GM18951 (cell line): ENCODE data around the gene WNT2B.

Experiments used
- POLR2A ChIP-seq: IDR thresholded peaks from 4 replicates; pipeline ENCODE4 v1.6.1; 2011; ENCODE audit warnings: mild to moderate bottlenecking; ENCODE audit not compliant: insufficient read length, insufficient read depth; ENCODE audit errors: extremely low read depth
- in situ Hi-C: fragments of 300-500 bp; cut with MboI; formaldehyde crosslinking; loops from one replicate; pipeline ENCODE4 v1.12.0; 2022; ENCODE audit warnings: low sequenced_read_pairs, mixed read lengths, inconsistent platforms; ENCODE audit not compliant: unreplicated experiment

Gene WNT2B

DNA sequence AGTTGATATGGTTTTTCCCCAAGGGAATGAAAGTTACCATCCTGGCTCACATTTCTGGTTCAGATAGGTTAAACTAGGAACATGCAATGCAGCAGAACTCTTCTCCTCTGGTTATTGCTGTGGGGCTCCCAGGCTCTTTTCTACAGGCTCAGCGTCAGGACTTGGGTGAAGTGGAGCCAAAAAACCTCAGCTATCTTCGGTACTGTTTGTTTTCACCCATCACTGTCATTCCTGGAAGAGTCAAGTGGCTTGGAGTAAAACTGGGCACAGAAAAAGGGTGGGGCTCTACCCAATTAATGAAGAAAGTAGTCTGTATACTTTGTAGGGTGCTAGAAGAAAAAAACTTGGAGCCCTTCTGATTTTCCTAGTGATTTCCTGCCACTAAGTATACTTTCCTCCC is 9.4 kb downstream of the WNT2B start:
- in situ Hi-C loops = loop anchor here (25.0 kb wide), 1 partner anchor 169 kb away; no protein-coding TSS in a partner anchor

DNA sequence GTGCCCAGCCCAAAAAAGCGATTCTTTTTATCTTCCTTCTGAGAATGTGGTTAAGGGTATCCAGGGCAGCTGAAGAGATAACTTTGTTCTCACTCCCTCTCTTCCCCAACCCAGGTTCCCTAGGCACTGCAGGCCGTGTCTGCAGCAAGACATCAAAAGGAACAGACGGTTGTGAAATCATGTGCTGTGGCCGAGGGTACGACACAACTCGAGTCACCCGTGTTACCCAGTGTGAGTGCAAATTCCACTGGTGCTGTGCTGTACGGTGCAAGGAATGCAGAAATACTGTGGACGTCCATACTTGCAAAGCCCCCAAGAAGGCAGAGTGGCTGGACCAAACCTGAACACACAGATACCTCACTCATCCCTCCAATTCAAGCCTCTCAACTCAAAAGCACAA is 11.4 kb downstream of the WNT2B start:
- in situ Hi-C loops = loop anchor here (25.0 kb wide), 1 partner anchor 167 kb away; no protein-coding TSS in a partner anchor
- no peak for TF ChIP-seq POLR2A

More for the DNA sequence above, 9.4 kb downstream of the WNT2B start:
- TF ChIP-seq POLR2A = no peak

DNA sequence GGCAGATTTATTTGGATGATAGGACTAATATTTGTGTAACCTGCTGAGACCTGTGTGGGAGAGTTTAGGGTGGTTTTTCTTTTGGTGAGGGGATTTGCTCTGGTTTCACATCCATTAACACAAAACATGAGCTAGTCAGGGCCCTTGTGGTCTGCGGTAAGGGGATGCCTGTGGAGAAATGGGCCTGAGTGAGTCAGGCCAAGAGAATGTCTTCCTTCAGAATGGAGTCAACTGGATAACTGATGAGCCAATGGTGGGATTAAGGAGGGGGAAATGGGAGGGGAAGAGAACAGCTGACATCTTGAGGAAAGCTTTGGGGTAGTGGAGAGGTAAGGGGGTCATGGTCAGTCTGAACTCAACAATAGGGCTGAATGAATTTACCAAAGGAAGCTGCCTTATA is 13.9 kb downstream of the WNT2B start:
- no peak for TF ChIP-seq POLR2A
- in situ Hi-C loops = loop anchor here (25.0 kb wide), 1 partner anchor 165 kb away; no protein-coding TSS in a partner anchor

DNA sequence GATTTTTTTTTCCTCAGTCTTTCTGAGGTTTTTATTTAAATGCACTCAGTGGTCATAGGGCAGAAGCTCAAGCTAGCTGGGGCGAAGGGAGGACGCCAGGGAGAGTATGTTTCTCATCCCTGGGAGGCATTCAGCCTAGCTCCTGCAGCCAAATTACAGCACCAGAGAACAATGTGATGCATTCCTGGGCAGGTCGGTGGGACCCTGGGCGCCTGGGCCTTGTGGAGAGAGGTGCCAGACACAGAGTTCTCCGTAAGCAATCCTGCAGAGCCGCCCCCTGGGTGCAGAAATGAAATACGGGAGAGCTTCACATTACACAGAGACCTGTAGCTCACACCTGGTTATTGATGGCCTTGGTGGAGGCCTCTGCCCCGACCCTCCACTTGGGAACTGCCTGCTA is 15.5 kb downstream of the WNT2B start:
- in situ Hi-C loops = loop anchor here (25.0 kb wide), 1 partner anchor 163 kb away; no protein-coding TSS in a partner anchor
- no peak for TF ChIP-seq POLR2A

DNA sequence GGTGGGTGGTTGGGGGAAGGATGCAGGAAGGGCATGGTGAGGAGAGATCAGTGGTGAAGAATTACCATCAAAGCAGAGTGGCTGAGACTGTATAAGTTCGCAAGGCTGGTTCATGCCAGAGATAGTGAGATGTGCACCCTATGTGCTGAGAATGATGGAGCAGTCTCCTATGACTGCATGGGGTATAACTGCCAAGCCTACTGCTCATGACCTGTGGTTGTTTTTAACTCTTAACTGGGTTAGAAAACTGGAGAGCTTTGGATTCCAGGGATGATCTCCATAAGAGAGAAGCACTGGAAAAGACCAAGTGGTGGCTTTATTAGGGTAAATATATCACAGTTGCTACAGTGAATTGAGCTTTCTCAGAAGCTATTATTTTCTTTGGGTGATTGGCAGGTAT is 16.2 kb downstream of the WNT2B start:
- no peak for TF ChIP-seq POLR2A
- in situ Hi-C loops = loop anchor here (25.0 kb wide), 1 partner anchor 162 kb away; no protein-coding TSS in a partner anchor

DNA sequence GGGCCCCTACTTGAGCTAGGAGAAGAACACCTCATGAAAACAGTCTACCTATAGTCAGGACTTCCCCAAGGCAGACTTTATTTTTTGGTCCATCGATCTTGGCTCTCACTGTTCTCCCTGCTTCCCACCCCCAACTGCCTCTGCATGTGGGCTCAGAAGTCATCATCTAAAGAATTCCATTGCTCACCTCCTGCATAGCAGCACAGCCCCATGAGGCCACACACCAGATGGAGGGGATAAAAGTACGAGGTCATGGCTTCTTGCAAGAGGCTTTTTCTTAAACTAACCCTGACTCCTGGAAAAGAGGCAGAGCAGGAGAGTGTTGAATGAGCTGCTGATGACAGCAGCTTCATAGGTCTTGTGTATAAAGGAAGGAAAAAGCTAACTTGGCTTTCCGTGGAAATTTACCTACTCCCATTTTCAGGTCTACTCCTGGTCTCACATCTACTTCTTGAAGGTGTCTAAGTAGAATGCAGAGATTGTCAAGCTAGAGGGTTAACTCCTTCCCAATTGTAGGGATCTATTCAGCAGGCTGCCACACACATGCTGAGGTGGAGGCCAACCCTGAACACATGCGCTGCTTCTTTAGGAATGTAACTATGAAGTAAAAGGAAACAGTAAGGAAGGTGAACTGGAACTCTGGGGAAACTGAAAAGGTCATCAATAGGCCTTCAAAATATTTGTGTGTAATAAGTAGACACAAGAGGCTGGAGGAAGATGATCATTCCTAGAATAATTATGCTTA is 18.7 kb downstream of the WNT2B start:
- TF ChIP-seq POLR2A = no peak
- in situ Hi-C loops = no loop called here

DNA sequence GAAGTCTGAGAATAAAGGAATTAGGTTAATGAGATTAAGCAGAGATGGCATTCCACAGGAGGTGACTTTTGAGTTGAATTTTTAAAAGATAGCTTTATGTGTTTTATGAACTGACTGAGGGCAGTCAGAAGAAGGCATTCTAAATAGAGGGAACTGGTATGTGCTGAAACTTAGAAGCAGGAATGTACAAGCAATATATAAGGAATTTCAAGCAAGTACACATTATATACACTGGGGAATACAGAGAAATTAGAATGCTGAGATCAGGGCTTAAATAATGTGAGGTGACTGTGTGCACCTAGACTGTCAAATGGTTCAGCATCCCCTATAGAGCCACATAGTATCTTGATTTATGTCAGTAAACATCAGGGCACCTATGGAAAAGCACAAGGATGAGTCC is 19.3 kb downstream of the WNT2B start:
- no peak for TF ChIP-seq POLR2A

DNA sequence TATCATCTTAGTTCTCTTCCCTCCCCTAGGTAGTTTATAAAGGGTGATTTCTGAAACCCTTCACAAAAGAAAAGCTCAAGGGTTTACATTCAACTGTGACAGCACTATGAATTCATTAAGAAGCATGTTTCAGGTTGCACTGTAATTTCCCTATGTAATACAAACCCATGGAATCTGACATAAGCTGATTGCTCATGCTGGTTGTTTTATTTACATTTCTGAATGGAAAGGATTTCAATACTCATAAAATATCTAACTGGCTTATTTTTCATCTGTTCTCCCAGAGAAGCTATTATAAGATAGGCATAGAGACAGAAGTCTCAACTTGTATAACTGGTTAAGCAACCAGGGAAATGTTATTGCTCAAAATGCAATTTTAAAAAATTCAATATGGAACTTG is 20.5 kb downstream of the WNT2B start:
- in situ Hi-C loops = no loop called here
- no peak for TF ChIP-seq POLR2A

More for the DNA sequence above, 19.3 kb downstream of the WNT2B start:
- in situ Hi-C loops = no loop called here

DNA sequence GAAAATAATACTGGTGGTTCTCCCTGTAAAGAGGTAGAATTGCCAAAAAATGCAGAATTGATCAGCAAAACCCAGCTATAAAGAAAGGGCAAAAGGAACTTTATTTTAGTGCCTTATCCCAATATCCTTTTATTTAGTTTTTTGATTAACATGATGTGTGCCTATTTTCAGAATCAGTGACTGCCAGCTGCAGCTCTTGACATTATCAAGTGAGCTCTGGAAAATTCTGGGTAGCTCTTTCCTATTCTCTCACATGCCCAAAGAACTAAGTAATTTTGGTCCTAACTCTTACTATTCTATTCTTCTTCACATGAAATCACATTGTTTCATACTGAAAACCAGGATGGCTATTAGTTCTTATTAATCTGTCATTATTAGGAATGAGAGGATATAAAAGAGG is 22.1 kb downstream of the WNT2B start:
- in situ Hi-C loops = no loop called here
- TF ChIP-seq POLR2A = no peak

DNA sequence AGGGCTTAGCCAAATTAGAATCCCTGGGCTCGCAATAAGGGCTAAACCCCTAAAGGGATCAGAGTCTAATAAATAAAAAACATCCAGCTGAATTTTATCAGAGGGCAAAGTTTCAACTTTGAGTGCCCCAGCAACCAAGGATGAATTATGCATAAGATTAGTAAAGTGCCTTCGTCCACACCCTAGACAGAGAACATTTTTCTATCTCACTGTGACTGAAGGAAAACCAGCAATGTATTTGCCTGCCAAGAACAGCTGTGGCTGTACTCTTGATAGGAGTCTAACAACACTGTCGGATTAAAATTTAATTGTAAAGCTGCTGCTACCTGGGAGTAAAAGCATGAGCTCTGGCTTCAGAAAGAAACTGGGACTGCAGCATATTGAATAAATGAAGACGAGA is 23.3 kb downstream of the WNT2B start:
- TF ChIP-seq POLR2A = no peak
- in situ Hi-C loops = no loop called here

DNA sequence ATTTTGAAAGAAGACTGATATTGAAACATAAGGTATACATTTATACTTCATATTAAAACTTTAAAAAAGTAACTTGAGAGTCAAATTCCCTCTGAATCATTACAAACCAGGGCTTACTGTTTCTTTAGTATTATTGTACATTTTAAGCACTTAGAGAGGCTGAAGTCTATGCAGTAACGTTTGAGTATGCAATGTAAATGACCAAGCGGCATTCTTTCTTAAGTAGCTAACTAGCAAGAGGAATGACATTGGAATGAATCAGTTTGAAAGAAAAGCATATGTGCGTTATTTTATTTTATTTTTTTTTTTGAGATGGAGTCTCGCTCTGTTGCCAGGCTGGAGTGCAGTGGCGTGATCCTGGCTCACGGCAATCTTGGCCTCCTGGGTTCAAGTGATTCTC is 24.3 kb downstream of the WNT2B start:
- in situ Hi-C loops = no loop called here
- TF ChIP-seq POLR2A = no peak

DNA sequence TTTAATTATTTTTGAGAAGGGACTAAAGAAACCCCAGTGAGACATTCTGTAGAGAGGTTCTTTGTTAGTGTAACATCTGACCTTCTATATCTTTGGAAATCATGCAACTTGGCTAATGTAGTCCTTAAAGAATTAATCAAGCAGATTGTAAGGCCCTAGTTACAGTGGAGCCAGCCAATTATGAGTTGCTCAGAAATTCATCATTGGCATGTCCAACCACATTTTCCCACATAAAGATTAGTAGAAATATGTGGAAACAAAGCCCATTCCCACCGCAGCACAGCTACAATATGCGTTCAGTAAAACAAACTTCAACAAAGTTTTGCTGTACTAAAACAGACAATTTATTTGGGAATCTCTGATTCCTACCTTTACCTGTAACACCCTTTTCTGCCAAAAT is 27.8 kb downstream of the WNT2B start:
- no peak for TF ChIP-seq POLR2A
- in situ Hi-C loops = no loop called here

DNA sequence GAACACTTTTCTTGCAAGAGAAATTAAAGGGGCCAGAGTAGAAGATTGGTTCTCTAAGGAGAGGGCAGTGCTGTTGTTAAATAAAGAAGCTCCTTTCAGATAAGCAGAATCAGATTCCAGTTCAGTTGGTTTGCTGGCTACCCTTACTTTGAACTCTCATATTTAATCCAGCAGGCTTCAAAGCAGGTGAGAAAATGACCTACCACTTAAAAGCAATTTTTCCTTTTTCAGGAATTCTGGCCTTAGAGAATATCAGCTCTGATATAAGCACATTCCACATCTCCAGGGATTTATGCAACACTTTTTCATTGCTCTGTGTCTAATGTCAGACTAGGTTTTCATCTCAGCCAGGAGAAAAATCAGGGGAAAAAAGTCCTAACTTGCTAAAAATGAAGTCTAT is 28.7 kb downstream of the WNT2B start:
- TF ChIP-seq POLR2A = no peak
- in situ Hi-C loops = no loop called here

DNA sequence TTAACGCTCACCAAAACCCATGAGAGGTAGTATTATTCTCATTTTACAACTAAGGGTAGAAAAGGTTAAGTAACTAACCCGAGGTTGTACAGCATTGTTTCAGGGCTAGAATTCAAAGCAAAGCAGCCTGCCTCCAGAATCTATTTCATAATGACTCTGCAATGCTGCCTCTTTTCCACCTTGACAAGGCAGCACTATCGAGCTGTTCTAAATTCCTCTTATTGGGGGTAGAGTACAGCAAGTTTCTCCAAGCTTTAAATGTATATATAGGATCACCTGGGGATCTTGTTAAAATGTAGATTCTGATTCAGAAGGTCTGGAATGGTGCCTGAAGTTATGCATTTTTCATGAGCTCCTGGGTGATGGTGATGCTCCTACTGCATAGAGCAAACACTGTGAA is 30.1 kb downstream of the WNT2B start:
- in situ Hi-C loops = no loop called here
- TF ChIP-seq POLR2A = no peak
